ENCODE measurements around the gene PPP1R36.

DNA sequence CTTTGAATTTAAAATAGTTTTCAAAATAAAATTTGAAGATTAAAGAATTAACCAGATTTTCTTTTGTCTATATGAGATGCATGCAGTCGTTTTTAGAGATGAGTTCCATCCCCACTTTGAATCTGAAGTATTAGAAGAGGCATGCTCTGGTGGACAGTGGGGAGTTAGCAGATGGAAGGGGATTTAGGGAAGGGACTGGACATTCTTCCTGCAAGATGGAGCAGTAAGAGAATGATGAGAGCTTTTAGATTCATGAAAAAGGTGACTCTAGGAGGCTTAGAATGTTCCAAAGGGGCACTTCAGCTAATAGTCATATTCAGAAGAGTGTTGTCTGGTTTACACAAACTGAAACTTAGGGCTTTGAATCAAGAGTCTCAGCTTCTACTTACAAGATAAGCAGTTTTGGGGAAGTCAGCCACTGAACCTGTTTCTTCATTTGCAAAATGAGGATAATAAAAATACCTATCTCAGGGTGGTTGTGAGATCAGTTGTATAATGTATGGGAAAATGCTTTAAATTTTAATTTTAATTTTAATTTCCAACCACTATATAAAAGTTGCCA lies 41.5 kb upstream of the PPP1R36 start:
- TF ChIP-seq, protein P1, sequence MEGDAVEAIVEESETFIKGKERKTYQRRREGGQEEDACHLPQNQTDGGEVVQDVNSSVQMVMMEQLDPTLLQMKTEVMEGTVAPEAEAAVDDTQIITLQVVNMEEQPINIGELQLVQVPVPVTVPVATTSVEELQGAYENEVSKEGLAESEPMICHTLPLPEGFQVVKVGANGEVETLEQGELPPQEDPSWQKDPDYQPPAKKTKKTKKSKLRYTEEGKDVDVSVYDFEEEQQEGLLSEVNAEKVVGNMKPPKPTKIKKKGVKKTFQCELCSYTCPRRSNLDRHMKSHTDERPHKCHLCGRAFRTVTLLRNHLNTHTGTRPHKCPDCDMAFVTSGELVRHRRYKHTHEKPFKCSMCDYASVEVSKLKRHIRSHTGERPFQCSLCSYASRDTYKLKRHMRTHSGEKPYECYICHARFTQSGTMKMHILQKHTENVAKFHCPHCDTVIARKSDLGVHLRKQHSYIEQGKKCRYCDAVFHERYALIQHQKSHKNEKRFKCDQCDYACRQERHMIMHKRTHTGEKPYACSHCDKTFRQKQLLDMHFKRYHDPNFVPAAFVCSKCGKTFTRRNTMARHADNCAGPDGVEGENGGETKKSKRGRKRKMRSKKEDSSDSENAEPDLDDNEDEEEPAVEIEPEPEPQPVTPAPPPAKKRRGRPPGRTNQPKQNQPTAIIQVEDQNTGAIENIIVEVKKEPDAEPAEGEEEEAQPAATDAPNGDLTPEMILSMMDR (conservative IDR thresholded peaks at IDR 0.05): no peak
- TF ChIP-seq EZH2 (IDR thresholded peaks at IDR 0.05; ENCODE audit: low read depth): no peak

Data from PC-9 (cell line).